ENCODE measurements around the gene TSPAN8.

TSPAN8 gene

DNA sequence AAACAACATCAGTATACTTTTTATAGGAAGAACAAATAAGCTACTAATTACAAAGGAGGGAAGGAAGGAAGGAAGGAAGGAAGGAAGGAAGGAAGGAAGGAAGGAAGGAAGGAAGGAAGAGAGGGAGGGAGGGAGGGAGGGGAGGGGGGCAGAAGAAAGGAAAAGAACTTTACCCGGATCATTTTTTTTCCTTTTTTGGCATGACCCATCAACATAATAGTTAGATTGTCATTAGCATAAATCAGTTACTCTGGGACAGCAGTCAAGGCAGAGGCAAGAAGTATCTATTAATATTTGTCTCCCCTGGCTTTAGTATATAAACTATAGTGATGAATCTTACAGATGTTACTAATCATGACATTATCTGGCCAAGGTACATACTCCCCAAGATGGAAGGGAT, 35.2 kb upstream of the TSPAN8 start (continued):
- TF ChIP-seq, protein P1, sequence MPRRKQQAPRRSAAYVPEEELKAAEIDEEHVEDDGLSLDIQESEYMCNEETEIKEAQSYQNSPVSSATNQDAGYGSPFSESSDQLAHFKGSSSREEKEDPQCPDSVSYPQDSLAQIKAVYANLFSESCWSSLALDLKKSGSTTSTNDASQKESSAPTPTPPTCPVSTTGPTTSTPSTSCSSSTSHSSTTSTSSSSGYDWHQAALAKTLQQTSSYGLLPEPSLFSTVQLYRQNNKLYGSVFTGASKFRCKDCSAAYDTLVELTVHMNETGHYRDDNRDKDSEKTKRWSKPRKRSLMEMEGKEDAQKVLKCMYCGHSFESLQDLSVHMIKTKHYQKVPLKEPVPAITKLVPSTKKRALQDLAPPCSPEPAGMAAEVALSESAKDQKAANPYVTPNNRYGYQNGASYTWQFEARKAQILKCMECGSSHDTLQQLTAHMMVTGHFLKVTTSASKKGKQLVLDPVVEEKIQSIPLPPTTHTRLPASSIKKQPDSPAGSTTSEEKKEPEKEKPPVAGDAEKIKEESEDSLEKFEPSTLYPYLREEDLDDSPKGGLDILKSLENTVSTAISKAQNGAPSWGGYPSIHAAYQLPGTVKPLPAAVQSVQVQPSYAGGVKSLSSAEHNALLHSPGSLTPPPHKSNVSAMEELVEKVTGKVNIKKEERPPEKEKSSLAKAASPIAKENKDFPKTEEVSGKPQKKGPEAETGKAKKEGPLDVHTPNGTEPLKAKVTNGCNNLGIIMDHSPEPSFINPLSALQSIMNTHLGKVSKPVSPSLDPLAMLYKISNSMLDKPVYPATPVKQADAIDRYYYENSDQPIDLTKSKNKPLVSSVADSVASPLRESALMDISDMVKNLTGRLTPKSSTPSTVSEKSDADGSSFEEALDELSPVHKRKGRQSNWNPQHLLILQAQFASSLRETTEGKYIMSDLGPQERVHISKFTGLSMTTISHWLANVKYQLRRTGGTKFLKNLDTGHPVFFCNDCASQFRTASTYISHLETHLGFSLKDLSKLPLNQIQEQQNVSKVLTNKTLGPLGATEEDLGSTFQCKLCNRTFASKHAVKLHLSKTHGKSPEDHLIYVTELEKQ (tag by site-specific recombination; IDR thresholded peaks at IDR 0.05; ENCODE audit: borderline replicate concordance), result no peak
- TF ChIP-seq ZNF600 (tag by site-specific recombination; IDR thresholded peaks at IDR 0.05) (no peak), KLF17 (tag by site-specific recombination; IDR thresholded peaks at IDR 0.05) (no peak)

DNA sequence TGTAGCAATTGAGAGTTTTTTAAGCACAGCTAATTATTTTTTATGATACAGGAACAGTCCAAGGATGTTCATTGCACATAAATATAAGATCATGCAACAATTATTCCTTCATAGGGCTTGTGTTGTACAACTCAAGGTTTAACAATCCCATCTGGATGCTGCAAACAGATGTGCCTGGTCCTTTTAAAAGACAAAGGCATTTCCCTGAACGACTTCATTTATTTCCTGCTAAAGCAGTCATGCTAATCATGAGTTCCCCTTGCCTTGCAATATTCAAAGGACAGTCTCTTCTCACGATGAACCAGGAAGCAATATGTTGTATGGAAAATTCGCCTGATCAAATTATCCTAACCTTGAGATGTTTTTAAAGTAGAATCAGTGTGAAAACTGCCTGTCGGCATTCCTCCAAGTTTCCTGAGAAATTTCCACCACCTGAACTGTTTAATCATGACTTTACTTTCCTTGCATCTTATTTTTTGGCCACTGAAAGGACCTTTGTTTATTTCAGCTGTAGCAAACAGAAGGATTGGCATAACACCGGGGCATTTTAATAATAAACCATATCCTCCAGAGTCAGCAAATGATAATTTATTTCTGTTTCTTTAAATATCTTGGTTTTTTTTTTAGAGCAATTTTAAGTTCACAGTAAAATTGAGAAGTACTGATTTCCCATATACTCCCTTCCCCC, 33.9 kb upstream of the TSPAN8 start:
- Histone ChIP-seq H3K27ac (ENCODE audit: extremely low read depth, low read depth, low read length) (no peak overlapping the region), H3K36me3 (ENCODE audit: control insufficient read depth in 2 of 2, insufficient read depth in 1 of 2, low read length in 2 of 2) (no peaks in the 10 kb centered on the region), H3K9me3 (ENCODE audit: control insufficient read depth, insufficient read depth, low read depth, low read length) (no peaks in the 10 kb centered on the region), H3K4me3 (ENCODE audit: low read depth, low read length) (no peak overlapping the region), H3K4me1 (ENCODE audit: control insufficient read depth, insufficient read depth, low read length) (no peaks in the 10 kb centered on the region)
- ChIA-PET POLR2A (no interaction called here), CTCF (no interaction called here)
- TF ChIP-seq, protein P2, sequence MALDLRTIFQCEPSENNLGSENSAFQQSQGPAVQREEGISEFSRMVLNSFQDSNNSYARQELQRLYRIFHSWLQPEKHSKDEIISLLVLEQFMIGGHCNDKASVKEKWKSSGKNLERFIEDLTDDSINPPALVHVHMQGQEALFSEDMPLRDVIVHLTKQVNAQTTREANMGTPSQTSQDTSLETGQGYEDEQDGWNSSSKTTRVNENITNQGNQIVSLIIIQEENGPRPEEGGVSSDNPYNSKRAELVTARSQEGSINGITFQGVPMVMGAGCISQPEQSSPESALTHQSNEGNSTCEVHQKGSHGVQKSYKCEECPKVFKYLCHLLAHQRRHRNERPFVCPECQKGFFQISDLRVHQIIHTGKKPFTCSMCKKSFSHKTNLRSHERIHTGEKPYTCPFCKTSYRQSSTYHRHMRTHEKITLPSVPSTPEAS (tag by site-specific recombination; IDR thresholded peaks at IDR 0.05), result no peak
- TF ChIP-seq ZNF266 (tag by site-specific recombination; IDR thresholded peaks at IDR 0.05; ENCODE audit: low read depth) (no peak), OVOL3 (tag by site-specific recombination; IDR thresholded peaks at IDR 0.05) (no peak), IKZF3 (tag by site-specific recombination; IDR thresholded peaks at IDR 0.05) (no peak), ZNF785 (tag by site-specific recombination; IDR thresholded peaks at IDR 0.05) (no peak), ZNF16 (tag by site-specific recombination; IDR thresholded peaks at IDR 0.05; ENCODE audit: low read depth) (no peak), ZNF223 (tag by site-specific recombination; IDR thresholded peaks at IDR 0.05) (no peak), PRDM2 (tag by site-specific recombination; IDR thresholded peaks at IDR 0.05; ENCODE audit: borderline replicate concordance) (no peak), ZNF585B (tag by site-specific recombination; IDR thresholded peaks at IDR 0.05) (no peak), ZNF202 (tag by site-specific recombination; IDR thresholded peaks at IDR 0.05; ENCODE audit: borderline replicate concordance) (no peak), PATZ1 (tag by site-specific recombination; IDR thresholded peaks at IDR 0.05) (no peak)
- TF ChIP-seq, protein P3, sequence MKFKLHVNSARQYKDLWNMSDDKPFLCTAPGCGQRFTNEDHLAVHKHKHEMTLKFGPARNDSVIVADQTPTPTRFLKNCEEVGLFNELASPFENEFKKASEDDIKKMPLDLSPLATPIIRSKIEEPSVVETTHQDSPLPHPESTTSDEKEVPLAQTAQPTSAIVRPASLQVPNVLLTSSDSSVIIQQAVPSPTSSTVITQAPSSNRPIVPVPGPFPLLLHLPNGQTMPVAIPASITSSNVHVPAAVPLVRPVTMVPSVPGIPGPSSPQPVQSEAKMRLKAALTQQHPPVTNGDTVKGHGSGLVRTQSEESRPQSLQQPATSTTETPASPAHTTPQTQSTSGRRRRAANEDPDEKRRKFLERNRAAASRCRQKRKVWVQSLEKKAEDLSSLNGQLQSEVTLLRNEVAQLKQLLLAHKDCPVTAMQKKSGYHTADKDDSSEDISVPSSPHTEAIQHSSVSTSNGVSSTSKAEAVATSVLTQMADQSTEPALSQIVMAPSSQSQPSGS (tag by site-specific recombination; IDR thresholded peaks at IDR 0.05; ENCODE audit: low read depth), result no peak
- TF ChIP-seq, protein P4, sequence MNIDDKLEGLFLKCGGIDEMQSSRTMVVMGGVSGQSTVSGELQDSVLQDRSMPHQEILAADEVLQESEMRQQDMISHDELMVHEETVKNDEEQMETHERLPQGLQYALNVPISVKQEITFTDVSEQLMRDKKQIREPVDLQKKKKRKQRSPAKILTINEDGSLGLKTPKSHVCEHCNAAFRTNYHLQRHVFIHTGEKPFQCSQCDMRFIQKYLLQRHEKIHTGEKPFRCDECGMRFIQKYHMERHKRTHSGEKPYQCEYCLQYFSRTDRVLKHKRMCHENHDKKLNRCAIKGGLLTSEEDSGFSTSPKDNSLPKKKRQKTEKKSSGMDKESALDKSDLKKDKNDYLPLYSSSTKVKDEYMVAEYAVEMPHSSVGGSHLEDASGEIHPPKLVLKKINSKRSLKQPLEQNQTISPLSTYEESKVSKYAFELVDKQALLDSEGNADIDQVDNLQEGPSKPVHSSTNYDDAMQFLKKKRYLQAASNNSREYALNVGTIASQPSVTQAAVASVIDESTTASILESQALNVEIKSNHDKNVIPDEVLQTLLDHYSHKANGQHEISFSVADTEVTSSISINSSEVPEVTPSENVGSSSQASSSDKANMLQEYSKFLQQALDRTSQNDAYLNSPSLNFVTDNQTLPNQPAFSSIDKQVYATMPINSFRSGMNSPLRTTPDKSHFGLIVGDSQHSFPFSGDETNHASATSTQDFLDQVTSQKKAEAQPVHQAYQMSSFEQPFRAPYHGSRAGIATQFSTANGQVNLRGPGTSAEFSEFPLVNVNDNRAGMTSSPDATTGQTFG (tag by site-specific recombination; IDR thresholded peaks at IDR 0.05; ENCODE audit: borderline replicate concordance), result no peak

Data from HEK293 (cell line).